Measurements from ENCODE around the gene SMPX.

Gene SMPX

DNA sequence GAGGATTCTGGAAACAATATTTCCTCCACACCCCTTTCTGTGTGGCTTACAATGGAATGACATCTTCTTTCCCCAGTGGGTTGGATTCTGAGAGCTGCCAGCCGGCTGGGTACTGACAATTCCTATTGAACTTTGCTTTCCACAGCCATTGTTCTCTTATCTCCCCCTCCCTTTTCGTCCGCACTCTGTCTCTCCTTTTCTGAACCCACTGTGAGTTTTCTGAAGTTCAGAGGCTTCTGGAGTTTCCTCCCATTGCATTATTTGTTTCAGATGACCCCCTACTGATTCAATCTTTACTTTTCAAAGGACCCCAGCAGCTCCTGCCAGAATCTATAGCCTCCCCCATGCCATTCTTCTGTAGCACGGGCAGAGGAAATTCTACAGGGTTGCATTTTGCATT is 10.4 kb downstream of the SMPX start:
- H3K4me3 ChIP-seq (ENCODE audit: control insufficient read depth, low read depth, low read length), result no peak overlapping the region
- no peak for DNase-seq (ENCODE audit: low read depth)
- TF ChIP-seq, protein P1, sequence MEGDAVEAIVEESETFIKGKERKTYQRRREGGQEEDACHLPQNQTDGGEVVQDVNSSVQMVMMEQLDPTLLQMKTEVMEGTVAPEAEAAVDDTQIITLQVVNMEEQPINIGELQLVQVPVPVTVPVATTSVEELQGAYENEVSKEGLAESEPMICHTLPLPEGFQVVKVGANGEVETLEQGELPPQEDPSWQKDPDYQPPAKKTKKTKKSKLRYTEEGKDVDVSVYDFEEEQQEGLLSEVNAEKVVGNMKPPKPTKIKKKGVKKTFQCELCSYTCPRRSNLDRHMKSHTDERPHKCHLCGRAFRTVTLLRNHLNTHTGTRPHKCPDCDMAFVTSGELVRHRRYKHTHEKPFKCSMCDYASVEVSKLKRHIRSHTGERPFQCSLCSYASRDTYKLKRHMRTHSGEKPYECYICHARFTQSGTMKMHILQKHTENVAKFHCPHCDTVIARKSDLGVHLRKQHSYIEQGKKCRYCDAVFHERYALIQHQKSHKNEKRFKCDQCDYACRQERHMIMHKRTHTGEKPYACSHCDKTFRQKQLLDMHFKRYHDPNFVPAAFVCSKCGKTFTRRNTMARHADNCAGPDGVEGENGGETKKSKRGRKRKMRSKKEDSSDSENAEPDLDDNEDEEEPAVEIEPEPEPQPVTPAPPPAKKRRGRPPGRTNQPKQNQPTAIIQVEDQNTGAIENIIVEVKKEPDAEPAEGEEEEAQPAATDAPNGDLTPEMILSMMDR (conservative IDR thresholded peaks at IDR 0.05; ENCODE audit: control insufficient read depth, insufficient read depth, low read depth, low read length), result no peak

DNA sequence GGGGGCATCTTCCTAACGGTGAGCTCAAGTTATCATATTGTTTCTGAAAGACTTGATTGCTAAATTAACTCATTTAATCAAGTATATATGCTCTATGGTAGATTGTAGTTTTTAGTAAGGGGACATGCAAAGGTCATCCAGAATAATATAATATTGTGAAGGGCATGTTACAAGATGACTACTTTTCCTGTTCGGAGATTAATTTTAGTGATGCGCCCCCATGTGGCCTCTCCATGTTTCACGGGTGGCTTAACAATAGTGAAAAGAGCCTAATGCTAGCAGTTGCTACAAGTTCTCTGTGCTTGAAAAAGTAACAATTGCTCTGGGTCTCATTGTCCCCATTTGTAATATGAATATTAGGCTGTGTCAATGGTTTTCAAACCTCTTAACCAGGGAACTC is 12.2 kb downstream of the SMPX start:
- TF ChIP-seq, protein P1 (conservative IDR thresholded peaks at IDR 0.05; ENCODE audit: control insufficient read depth, insufficient read depth, low read depth, low read length), result peak; percentile 55
- peak; percentile 37 for DNase-seq (ENCODE audit: low read depth)
- no peak overlapping the region for H3K4me3 ChIP-seq (ENCODE audit: control insufficient read depth, low read depth, low read length)

DNA sequence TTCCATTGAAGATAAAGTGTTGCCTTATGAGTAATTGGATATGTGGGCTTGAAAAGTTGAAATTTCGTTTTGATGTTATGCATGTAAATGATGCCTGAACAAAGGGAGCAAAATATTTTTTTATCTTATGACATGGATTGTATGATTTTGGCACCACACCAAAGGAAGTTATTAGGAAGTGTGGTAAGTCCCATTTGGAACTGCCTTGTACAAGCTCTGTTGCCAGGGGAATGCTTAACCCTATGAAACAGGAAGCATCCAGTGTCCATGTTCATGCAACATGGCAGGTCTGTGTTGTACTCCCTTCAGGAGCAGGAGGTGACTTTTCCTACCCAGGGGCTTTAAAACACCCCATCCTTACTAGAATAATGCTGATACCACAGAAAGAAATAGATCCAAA is 13.2 kb downstream of the SMPX start:
- TF ChIP-seq, protein P1 (conservative IDR thresholded peaks at IDR 0.05; ENCODE audit: control insufficient read depth, insufficient read depth, low read depth, low read length), result no peak
- DNase-seq (ENCODE audit: low read depth), result no peak
- no peak overlapping the region for H3K4me3 ChIP-seq (ENCODE audit: control insufficient read depth, low read depth, low read length)

DNA sequence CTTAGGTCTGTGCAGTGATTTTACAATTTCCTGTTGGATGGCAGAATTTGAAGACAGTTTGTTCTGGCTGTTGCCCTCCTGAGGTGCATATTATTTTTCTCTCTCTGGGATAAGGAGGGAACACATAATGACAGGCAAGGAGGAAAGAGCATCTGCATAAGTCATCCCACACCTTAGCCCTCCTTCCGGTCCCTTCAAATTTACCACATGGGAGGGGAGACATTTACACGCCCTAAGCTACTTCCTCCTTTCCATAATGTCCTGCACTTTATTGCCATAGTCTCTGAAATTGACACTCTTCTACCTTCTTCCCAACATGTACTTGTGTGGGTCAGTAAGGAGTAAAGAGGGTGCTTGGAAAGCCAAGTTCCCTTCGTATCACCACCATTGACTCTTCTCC is 13.9 kb downstream of the SMPX start:
- DNase-seq (ENCODE audit: low read depth), result no peak
- TF ChIP-seq, protein P1 (conservative IDR thresholded peaks at IDR 0.05; ENCODE audit: control insufficient read depth, insufficient read depth, low read depth, low read length), result no peak
- no peak overlapping the region for H3K4me3 ChIP-seq (ENCODE audit: control insufficient read depth, low read depth, low read length)

DNA sequence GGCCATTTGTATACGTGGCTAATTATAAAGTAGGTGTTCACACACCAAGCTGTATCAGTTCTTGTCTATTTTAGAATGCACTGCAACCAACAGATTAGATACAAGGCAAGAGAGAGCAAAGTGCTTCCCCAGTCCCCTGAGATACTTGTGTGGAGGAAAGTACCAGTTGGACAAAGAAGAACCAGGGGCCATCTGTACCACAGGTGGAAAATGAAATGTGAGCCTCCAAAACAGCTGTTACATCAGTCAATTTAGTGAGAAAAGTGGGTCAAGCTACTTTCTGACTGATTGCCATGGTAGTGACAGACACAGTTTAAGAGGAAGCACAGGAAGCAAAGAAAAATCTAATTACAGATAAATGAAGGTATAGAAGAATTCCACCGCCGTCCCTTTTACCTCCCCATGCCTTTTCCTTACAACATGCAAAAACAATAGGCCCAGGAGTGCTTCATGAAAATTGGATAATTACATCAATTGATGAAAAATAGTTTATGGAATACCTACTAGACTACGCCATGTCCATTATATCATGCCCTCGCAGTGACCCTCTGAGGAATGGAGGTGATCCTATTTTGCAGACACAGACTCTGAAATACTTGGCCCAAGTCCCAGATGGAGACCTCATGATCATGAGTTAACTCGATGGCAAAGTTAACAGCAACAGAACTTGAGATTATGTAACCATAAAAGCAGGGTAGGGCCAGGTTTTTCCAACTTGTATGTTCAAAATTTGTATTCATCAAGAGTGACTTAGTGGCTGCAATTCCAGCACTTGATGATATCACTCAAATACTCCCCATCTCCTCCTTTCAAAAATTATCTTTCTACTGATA is 15.8 kb downstream of the SMPX start:
- H3K4me3 ChIP-seq (ENCODE audit: control insufficient read depth, low read depth, low read length), result no peak overlapping the region
- peak; percentile 11 for DNase-seq (ENCODE audit: low read depth)
- TF ChIP-seq, protein P1 (conservative IDR thresholded peaks at IDR 0.05; ENCODE audit: control insufficient read depth, insufficient read depth, low read depth, low read length), result no peak

DNA sequence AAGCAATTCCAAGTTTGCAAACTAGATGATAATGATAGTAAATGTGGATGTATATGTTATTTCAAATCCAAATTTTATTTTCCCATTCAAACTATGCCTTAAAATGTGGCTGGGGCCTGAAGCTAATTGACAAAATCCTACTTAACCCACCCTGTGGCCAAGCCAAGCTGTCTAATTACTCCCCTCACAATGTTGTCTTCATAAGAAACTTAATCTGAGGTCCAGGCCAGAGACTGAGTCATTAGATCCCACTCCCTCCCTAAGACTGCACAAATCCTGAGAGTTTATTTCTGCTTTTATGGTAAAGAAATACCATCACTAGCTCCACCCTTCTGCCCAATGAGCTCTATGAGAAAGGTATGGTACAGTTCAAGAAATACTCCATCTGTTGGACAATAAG is 16.6 kb downstream of the SMPX start:
- H3K4me3 ChIP-seq (ENCODE audit: control insufficient read depth, low read depth, low read length), result no peak overlapping the region
- TF ChIP-seq, protein P1 (conservative IDR thresholded peaks at IDR 0.05; ENCODE audit: control insufficient read depth, insufficient read depth, low read depth, low read length), result no peak
- DNase-seq (ENCODE audit: low read depth), result no peak

Data from fibroblast of mammary gland (primary cell).